Right lobe of liver (tissue), 4 donors: ENCODE measurements around the gene PGBD5.

Source experiments
- POLR2A ChIP-seq: fragments of 450-650 bp; IDR thresholded peaks from one replicate; pipeline ENCODE4 v1.6.1; 2017; ENCODE audit warnings: antibody characterized with exemption, mild to moderate bottlenecking
- TF ChIP-seq, protein P1 (sequence below), 4 donors: fragments of 200-600 bp in 3 of 4; fragments of 450-650 bp in 1 of 4; IDR thresholded peaks; one replicate each; pipeline versions ENCODE4 v1.5.1 to v1.8.0; 2016 to 2022; ENCODE audit warnings: antibody characterized with exemption in 4 of 4, mild to moderate bottlenecking in 2 of 4
- donor health status: DM: no; HTN: no; CAD: no.
- donor health status: DM: no; HTN: no; CAD: no.
- donor health status: DM: no; HTN: yes; CAD: no.

GRCh38 chr1:230301322-230301721 lies 124.8 kb downstream of the PGBD5 start:
- TF ChIP-seq, protein P1, sequence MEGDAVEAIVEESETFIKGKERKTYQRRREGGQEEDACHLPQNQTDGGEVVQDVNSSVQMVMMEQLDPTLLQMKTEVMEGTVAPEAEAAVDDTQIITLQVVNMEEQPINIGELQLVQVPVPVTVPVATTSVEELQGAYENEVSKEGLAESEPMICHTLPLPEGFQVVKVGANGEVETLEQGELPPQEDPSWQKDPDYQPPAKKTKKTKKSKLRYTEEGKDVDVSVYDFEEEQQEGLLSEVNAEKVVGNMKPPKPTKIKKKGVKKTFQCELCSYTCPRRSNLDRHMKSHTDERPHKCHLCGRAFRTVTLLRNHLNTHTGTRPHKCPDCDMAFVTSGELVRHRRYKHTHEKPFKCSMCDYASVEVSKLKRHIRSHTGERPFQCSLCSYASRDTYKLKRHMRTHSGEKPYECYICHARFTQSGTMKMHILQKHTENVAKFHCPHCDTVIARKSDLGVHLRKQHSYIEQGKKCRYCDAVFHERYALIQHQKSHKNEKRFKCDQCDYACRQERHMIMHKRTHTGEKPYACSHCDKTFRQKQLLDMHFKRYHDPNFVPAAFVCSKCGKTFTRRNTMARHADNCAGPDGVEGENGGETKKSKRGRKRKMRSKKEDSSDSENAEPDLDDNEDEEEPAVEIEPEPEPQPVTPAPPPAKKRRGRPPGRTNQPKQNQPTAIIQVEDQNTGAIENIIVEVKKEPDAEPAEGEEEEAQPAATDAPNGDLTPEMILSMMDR (IDR thresholded peaks at IDR 0.05), result no peak
- no peak for TF ChIP-seq POLR2A
